ENCODE results near the gene CEP72.
A peak's percentile ranks its signal among the peaks of the same experiment; 100 is the strongest.
"Not testable (repeated sequence)": the region's sequence is repeated elsewhere in the genome, so short reads cannot be mapped to it uniquely, and the experiment has no call there.

CEP72 gene

DNA sequence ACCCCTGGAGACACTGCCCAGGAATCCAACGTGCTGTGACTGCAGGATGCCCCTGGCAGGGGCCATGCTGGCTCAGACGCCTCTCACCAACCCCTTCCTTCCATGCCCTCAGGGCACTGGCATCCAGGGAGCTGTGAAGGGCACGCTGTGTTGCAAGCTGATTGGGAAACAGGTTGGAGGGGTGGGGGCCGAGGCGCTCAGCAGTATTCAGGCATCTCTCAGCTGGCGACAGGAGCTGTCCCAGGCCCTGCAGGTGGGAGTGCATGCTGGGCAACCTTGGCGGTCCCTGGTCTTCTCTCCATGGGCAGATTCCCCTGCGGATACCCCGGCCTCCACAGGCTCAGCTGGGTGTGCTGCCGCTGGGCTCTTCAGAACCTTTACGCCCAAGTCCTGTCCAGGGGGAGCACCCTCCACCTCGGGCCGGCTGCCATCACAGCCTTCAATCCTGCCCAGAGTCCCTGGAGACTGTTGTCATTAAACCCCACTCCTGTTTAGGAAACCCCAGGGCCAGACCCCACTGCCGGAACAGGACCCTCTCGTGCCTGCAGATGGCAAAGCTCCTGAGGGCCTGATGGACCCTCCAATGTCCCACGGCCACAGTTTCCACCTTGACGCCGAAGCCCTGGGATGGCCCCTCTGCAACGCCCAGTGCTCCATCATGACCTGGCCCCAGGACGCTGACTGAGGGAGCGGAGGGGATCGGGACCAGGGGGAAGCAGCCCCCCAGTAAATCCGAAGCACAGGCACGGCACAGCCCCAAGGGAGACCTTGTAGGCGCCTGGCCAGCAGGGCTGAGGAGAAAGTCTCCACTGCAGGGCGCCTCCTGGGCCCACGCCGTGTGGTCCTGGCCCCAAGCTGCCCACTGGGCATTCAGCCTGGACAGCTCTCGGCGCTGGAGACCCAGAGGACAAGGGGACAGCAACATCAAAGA is 71.7 kb downstream of the CEP72 start:
- H3K4me3 ChIP-seq (ENCODE audit: low read depth, low read length), result no peak overlapping the region
- peak; percentile 20 for DNase-seq
- no peak for TF ChIP-seq CTCF (IDR thresholded peaks at IDR 0.05; ENCODE audit: low read depth, low read length)

GRCh38 chr5:684751-685216 is 72.6 kb downstream of the CEP72 start:
- TF ChIP-seq CTCF (IDR thresholded peaks at IDR 0.05; ENCODE audit: low read depth, low read length), result no peak
- Histone ChIP-seq H3K4me3 (ENCODE audit: low read depth, low read length) (no peak overlapping the region), H3K36me3 (no peaks in the 10 kb centered on the region), H3K27me3 (no peaks in the 10 kb centered on the region), H3K9me3 (no peaks in the 10 kb centered on the region), H3K4me1 (no peaks in the 10 kb centered on the region)
- DNase-seq, result no peak

More for the DNA sequence above, 71.7 kb downstream of the CEP72 start:
- no peaks in the 10 kb centered on the region for H3K27me3 ChIP-seq
- no peaks in the 10 kb centered on the region for H3K4me1 ChIP-seq
- H3K36me3 ChIP-seq, result no peaks in the 10 kb centered on the region
- no peaks in the 10 kb centered on the region for H3K9me3 ChIP-seq

- H3K4me1 ChIP-seq, result no peaks in the 10 kb centered on the region
- DNase-seq, result no peak
Observed at GRCh38 chr5:685262-686171, 73.4 kb downstream of the CEP72 start.

GRCh38 chr5:686172-686523 is 74.0 kb downstream of the CEP72 start:
- H3K9me3 ChIP-seq; H3K4me1 ChIP-seq; DNase-seq; H3K4me3 ChIP-seq (ENCODE audit: low read depth, low read length); H3K27me3 ChIP-seq; H3K36me3 ChIP-seq: not testable (repeated sequence)

More at GRCh38 chr5:685262-686171, 73.4 kb downstream of the CEP72 start:
- H3K36me3 ChIP-seq, result no peaks in the 10 kb centered on the region
- H3K9me3 ChIP-seq, result no peaks in the 10 kb centered on the region
- H3K27me3 ChIP-seq, result no peaks in the 10 kb centered on the region
- no peak overlapping the region for H3K4me3 ChIP-seq (ENCODE audit: low read depth, low read length)
- no peak for TF ChIP-seq CTCF (IDR thresholded peaks at IDR 0.05; ENCODE audit: low read depth, low read length)

DNA sequence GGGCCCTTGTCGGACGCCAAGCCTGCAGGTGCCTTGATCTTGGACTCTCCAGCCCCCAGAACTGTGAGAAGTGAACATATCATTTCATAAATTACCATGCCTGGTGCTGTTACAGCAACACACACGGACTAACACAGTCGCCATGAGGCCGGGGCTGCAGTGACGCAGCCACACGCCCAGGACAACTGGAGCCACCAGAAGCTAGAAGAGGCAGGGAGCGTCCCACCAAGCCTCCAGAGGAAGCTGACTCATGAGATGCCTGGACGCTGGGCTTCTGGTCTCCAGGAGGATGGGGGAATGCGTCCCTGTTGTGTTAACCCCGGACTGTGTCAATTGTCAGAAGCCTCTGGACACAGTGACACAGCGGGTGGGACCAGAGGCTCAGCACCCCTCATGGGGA is 74.8 kb downstream of the CEP72 start:
- not testable (repeated sequence) for DNase-seq; H3K4me3 ChIP-seq (ENCODE audit: low read depth, low read length); H3K4me1 ChIP-seq; H3K36me3 ChIP-seq; H3K9me3 ChIP-seq; H3K27me3 ChIP-seq

DNA sequence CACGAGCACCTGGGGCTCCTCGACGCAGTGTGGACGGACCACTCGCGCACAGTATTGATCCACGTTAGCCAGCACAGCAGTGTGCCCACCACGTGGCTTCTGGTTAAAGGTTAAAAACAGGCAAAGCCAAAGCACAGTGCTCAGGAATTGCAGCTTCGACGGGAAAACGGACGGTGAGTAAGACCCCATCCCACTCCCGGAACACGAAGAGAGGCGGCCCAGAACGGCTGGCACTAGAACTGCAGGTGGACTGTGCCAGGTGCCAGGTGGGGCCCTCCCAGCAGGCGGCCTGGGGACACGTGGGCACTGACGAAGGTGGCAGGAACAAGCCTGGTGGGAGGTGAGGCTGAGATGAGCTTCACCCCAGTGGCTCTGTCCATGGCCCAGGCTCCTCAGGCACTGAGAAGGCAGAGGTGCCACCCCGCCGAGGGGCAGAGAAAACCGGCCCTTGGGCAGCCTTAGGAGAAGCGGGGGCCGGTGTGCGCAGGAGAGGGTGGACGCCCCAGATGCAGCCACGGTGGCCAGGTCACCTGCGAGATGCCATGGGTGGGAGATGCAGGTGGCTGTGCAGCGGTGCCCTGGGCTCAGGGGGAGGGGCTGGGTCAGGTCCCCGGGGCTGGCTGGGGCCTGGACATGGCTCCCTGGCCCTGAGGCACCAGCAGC is 76.3 kb downstream of the CEP72 start:
- H3K27me3 ChIP-seq; H3K4me3 ChIP-seq (ENCODE audit: low read depth, low read length); DNase-seq; H3K4me1 ChIP-seq; H3K36me3 ChIP-seq; H3K9me3 ChIP-seq: not testable (repeated sequence)

GRCh38 chr5:690293-690692 is 78.2 kb downstream of the CEP72 start:
- not testable (repeated sequence) for DNase-seq; H3K27me3 ChIP-seq; H3K9me3 ChIP-seq; H3K4me3 ChIP-seq (ENCODE audit: low read depth, low read length); H3K36me3 ChIP-seq; H3K4me1 ChIP-seq

DNA sequence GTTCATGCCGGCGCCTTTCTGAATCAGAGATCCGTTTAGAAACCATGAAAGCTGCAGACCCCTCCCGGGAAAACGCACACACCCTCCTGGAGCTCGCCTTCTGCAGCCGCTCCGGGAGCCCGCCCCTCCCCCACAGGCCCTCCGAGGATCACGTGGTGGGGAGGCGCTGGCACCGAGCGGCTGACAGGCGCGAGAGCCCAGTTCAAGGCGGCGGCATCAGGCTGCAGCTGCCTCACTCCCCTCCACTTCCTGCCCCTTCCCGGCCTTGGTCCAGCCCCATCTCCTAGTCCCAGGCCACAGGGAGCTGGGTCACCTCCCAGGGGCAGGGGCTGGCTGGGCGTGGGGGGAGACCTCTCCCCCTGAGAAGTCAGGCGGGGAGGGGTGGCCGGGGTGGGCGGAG is 78.9 kb downstream of the CEP72 start:
- H3K27me3 ChIP-seq; DNase-seq; H3K4me3 ChIP-seq (ENCODE audit: low read depth, low read length); H3K9me3 ChIP-seq; H3K4me1 ChIP-seq; H3K36me3 ChIP-seq: not testable (repeated sequence)

All from BE2C (cell line).